GM21576 (cell line): ENCODE measurements around the gene ALDH1L2.
"Not testable (repeated sequence)": the region's sequence is repeated elsewhere in the genome, so short reads cannot be mapped to it uniquely, and the experiment has no call there.

Experiments used
- ATAC-seq: cut with Tn5 transposase; IDR thresholded peaks from one replicate; pipeline ENCODE4 v1.9.1; 2021; ENCODE audit warnings: mild to moderate bottlenecking, moderate library complexity; ENCODE audit not compliant: unreplicated experiment

Gene ALDH1L2

GRCh38 chr12:105084251-105085250 is at the start of gene ALDH1L2:
ALDH1L2 (minus strand) TSS chr12:105084458; CDS start chr12:105084436, 22 bp downstream.
- ATAC-seq = peak; percentile 81

DNA sequence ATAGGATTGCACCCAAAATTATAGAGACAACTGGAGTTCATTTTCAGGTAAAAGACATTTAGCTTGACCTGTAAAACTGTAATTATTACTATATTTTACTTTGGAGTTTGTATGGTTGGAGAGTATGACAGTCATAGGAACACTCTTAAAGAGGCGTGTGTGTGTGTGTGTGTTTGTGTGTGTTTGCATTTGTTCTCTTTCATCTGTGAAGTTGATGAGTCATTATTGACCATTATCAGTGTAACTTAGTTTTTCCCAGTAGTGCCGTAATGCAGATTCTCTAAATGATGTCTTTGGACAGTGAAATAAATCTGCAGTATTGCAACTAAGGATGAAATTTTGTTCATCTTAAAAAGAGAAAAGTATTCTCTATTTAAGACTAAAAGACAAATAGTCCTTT is 36.3 kb upstream of the ALDH1L2 start:
- ATAC-seq = no peak

DNA sequence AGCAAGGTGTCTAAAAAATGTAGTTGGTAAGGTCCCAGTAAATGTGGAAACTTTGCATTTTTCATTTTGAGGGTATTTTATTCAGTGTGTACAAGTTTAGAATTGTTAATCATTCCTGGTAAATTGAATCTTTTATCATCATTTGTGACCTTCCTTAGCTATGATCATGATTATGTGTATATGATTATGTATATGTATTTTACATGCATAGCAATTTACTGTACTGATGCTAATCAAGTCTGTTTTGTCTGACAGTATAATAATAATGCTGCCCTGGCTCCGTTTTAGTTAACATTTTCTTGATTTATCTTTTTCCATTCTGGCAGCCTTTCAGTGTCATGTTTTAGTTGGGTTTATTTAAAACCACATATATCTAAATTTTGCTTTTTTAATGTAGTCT is 32.7 kb upstream of the ALDH1L2 start:
- no peak for ATAC-seq

DNA sequence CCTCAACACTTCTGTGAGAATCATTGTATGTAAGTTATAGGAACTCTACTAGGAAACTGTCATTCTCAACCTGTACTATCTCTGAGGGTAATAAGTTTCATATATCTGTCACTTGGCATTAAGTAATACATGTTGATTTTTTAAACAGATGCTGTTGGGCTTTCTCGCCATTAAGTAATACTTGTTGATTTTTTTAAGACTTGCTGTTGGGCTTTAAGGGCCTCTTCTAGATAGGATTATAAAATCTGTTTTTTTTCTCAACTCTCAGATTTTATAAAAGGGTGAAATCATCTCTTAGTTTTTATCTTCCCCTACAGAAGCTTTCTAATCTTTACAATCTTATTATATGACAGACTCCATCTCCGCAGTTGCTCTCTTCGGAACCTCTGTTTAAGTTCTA is 28.8 kb upstream of the ALDH1L2 start:
- ATAC-seq = no peak

DNA sequence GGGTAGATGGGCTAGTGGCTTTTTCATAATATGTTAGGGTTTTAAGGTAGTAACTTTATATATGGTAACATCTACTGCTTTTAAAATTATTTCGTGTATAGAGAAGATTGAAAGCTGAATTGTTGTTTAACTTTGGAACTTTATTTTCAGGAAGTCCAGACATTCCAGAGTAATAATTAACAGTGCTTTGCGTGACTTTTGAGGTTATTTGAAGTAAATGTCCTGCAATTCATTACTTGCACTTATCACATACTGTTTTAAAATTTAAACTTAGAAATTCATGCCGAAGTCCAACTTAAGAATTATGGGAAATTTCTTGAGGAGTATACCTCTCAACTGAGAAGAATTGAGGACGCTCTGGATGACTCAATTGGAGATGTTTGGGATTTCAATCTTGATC is 26.6 kb upstream of the ALDH1L2 start:
- ATAC-seq = no peak

- peak; percentile 29 for ATAC-seq
Measured at GRCh38 chr12:105109465-105110212, 25.4 kb upstream of the ALDH1L2 start.

DNA sequence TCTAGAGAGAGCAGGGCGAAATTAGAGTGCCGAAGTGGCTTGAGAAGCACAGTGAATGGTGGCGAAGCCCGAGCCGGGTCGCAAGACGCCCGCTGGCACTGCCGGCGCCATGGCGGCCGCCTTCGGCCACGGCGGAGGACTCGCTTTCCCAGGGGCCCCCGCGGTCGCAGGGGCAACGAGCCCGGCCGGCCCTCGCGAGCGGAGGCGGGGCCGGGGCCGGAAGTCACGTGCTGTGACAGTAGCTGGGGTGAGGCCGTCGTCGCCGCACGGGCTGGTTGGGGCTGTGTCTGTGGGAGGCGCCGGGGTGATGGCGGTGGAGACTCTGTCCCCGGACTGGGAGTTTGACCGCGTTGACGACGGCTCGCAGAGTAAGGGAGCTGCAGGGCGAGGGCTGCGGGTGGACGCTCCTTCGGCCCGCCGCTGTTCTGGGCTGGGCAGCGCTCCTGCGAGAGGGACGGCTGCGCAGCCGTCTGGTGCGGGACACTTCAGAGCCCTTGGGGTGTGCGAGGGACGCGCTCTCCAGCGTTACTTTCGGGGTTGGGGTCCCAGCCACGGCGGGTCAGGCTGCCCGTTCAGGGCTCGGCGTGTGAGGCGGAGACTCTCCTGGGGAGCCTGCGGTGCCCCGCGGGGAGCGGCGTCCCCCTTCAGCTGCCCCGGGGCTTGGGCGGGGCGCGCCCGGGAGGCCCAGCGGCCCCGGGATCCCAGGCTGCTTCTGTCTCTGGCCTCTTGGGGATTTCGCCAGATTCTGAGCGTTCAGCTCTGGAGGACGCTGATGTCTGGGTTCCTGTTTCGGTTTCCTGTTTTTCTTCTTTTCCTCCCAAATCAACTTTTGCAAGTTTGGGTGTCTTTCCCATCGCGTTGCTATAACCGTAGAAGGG is 23.5 kb upstream of the ALDH1L2 start, which contains the start of gene WASHC4:
TSS of gene WASHC4 (plus strand) at position 238 of the 878 bp plus-strand sequence. CDS start at position 308, 70 bp downstream.
- ATAC-seq = peak; percentile 85

GRCh38 chr12:105107171-105107493 is 22.9 kb upstream of the ALDH1L2 start:
- ATAC-seq = peak; percentile 14

DNA sequence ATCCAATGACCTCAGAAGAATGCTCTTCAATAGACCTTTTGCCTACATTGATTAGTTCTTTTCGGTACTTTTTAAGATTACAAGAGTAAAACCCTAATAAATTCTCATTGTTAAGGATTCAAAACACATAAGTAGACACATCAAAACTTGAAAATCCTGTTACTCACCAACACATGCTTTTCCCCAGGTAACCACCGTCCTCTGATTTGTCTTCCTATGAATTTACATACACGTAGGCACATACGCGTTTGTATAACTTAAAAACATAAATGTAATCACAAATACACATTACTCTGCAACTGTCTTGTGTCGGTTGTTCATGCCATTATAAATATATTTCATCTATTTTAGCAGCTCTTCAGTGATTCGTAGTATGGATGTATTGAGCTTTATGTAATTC is 22.4 kb upstream of the ALDH1L2 start:
- ATAC-seq = no peak

GRCh38 chr12:105104762-105105161 is 20.5 kb upstream of the ALDH1L2 start:
- ATAC-seq = no peak

DNA sequence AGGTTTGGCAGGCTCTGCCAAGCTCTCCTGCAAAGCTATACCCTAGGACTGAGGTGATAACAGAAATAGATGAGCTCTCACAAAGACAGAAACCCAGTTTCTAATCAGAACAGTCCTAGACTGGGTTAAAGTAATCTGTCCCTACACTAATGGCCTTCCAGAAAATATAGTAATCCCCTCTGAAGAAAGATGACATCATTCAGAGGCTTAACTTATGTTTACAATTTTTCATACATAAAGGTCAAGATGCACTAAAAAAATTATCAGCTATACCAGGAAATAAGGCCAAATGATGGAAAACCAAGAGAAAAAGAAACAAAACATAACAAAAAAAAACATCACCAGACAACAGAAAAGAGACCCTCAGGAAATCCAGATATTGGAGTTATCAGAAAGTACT is 18.4 kb upstream of the ALDH1L2 start:
- ATAC-seq = no peak

- ATAC-seq = no peak
Measured at GRCh38 chr12:105100998-105101397, 16.7 kb upstream of the ALDH1L2 start.

GRCh38 chr12:105100207-105100985 is 16.1 kb upstream of the ALDH1L2 start:
- no peak for ATAC-seq

GRCh38 chr12:105099356-105099755 is 15.1 kb upstream of the ALDH1L2 start:
- ATAC-seq = no peak

- not testable (repeated sequence) for ATAC-seq
Measured at GRCh38 chr12:105095338-105095737, 11.1 kb upstream of the ALDH1L2 start.

DNA sequence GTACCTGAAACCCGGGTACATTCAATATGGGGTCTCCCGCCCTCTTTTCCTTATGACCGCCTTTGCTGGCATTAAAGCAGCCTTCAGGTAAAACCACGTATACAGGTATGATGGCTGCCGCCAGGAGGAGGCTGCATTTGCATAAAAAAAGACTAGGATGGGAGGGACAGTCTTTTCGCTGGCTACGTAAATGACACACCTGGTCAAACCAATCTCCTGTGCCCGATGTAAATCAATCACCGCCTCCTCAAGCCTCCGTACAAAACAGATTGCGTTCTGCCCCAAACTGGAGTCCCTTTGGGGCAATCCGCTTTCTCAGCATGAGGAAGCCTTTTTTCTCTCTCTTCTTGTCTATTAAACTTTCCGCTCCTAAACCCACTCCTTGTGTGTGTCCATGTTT is 8.1 kb upstream of the ALDH1L2 start:
- ATAC-seq = no peak

DNA sequence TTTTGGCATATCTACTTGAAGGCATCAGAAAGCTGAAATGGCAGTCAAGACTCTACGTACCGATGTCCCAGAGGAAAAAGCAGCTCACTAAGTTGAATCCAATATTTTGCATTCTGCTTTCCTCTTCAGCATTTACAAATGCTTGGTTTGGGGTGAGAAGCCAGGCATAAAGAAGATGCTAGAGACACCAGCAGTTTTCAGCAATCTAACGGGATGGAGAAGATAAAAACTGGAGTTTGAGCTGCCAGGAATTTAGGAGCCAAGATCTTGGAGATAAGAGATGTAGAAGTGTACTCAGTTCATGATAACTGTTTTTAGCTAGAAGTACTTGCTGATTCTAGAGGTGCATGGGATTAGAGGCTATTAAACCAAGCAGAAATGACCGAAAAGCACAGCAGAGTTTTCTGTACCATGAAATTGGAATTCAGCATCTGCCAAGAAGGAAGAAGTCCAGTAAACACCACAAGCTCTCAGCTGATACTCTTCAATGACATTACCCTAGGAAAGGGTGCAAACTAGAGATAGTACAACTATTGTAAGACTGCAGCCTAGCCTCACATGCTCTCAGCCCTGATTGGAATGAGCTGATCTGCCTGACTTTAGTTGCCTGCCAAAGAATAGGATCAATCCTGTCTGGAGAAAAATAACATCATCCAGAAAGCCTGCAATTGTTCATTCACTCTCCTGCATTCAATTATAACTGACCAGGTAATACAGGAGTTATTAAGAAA is 7.4 kb upstream of the ALDH1L2 start:
- no peak for ATAC-seq

- no peak for ATAC-seq
Measured at GRCh38 chr12:105090361-105090760, 6.1 kb upstream of the ALDH1L2 start.

DNA sequence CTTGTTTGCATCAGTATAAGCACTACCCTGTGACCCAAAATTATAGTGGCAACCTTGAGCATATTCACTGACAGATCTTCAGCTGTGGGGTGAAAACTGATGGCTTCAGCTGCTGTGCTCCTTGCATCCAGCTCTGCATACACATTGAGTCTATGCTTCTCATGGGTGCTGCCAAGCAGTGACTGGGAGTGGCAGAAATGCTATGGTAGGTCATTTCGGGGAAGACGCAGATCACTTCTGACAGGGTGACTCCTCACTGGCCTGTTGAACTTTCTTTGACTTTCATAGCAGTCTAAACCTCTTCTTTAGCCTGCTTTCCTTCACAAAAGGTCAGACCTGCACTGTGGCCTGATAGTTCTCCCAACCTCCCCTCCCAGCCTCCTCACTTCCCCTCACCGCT is 5.6 kb upstream of the ALDH1L2 start:
- ATAC-seq = no peak
